K562 (cell line): ENCODE results near the gene MAPK4. TPM values are rescaled to one million over a fixed set of nuclear protein-coding genes. Genes with fewer than 3 reads are reported as not detected.

Experiments used
- ATAC-seq: fragments of 200-7000 bp; cut with Tn5 transposase; 3 replicates; pipeline ENCODE4 v1.9.1; 2020; ENCODE audit warnings: moderate library complexity
- BruUV-seq: library from RNA; stranded (reverse); fragments of 400-500 nt; replicated peaks from 2 replicates; lab custom pipeline; 2021; lab: Mats Ljungman, UMichigan
- CTCF ChIA-PET: fragments of 300-600 bp; formaldehyde crosslinking; extraction: SDS; loops from one replicate; lab custom pipeline; 2021; ENCODE audit warnings: low intra/inter-chr PET ratio; lab: Yijun Ruan, JAX
- POLR2A ChIA-PET: fragments of 300-600, 350-650 bp; sonication (Branson Sonifier 250); formaldehyde crosslinking; extraction: SDS; loops from one replicate; lab custom pipeline; 2021; ENCODE audit warnings: antibody characterized with exemption, inconsistent platforms; lab: Yijun Ruan, JAX
- DNase-seq, 4 experiments: peaks; one replicate each; pipeline versions ENCODE4 v3.0.0 to v3.0.0-alpha.2; 2011 to 2018; ENCODE audit warnings: low spot score in 3 of 4, mixed read lengths in 3 of 4; ENCODE audit errors: extremely low read depth in 1 of 4
- FAIRE-seq: peaks from 2 replicates; lab custom pipeline; 2011; peaks lifted over from hg19 to GRCh38; lab: Jason Lieb, UNC
- H2AFZ ChIP-seq: 2 replicates; pipeline ENCODE4 v1.6.0; 2011; ENCODE audit warnings: low read depth, low read length, control low read depth, inconsistent platforms
- H3K27ac ChIP-seq: fragments of 200-600 bp; 3 replicates; pipeline ENCODE4 v1.8.0; 2011; ENCODE audit warnings: low read depth, mild to moderate bottlenecking, control low read depth, inconsistent platforms, low read length, moderate library complexity, mixed read lengths; ENCODE audit errors: extremely low read depth
- H3K27me3 ChIP-seq, 2 experiments: fragments of 300-600 bp in 1 of 2; 2 replicates in 1 of 2; 3 replicates in 1 of 2; pipeline versions ENCODE4 v1.6.0 to v1.8.0; 2011; ENCODE audit warnings: inconsistent platforms in 2 of 2, low read length in 2 of 2, mild to moderate bottlenecking in 1 of 2, mixed read lengths in 1 of 2, moderate library complexity in 1 of 2; ENCODE audit not compliant: control insufficient read depth in 2 of 2, insufficient read depth in 2 of 2
- H3K36me3 ChIP-seq: fragments of 300-600 bp; 3 replicates; pipeline ENCODE4 v1.8.0; 2011; ENCODE audit warnings: mild to moderate bottlenecking, low read length, inconsistent platforms; ENCODE audit not compliant: control insufficient read depth, insufficient read depth
- H3K4me1 ChIP-seq, 2 experiments: fragments of 200-600 bp in 1 of 2; replicated peaks in 1 of 2; 2 replicates in 1 of 2; 3 replicates in 1 of 2; pipeline versions ENCODE4 v1.5.1 to v1.8.0; 2011; ENCODE audit warnings: inconsistent platforms in 2 of 2, low read length in 2 of 2, mild to moderate bottlenecking in 1 of 2, mixed read lengths in 1 of 2, moderate library complexity in 1 of 2; ENCODE audit not compliant: control insufficient read depth in 2 of 2, insufficient read depth in 2 of 2
- H3K4me2 ChIP-seq: 2 replicates; pipeline ENCODE4 v1.6.1; 2011; ENCODE audit warnings: low read length, control low read depth, inconsistent platforms, mixed read lengths; ENCODE audit not compliant: insufficient read depth
- H3K4me3 ChIP-seq: fragments of 200-600 bp; sonication (generic), shearing (Covaris generic); 2 replicates; pipeline ENCODE4 v1.5.1; 2016; ENCODE audit warnings: control low read depth, inconsistent platforms
- H3K79me2 ChIP-seq: fragments of 200-600 bp; 3 replicates; pipeline ENCODE4 v1.8.0; 2011; ENCODE audit warnings: low read length, inconsistent platforms; ENCODE audit not compliant: control insufficient read depth, insufficient read depth
- H3K9ac ChIP-seq, 2 experiments: 2 replicates each; pipeline versions ENCODE4 v1.6.0 to v1.6.1; 2011; ENCODE audit warnings: low read depth in 2 of 2, low read length in 2 of 2, control low read depth in 1 of 2, inconsistent platforms in 1 of 2, mild to moderate bottlenecking in 1 of 2, mixed read lengths in 1 of 2; ENCODE audit not compliant: insufficient read depth in 1 of 2
- H3K9me1 ChIP-seq: one replicate; pipeline ENCODE4 v1.6.0; 2011; ENCODE audit warnings: inconsistent platforms, mild to moderate bottlenecking, low read length, moderate library complexity; ENCODE audit not compliant: control insufficient read depth, insufficient read depth
- H3K9me3 ChIP-seq: replicated peaks from 2 replicates; pipeline ENCODE4 v1.5.1; 2011; ENCODE audit warnings: low read depth, low read length, inconsistent platforms; ENCODE audit not compliant: control insufficient read depth, insufficient read depth
- H4K20me1 ChIP-seq: replicated peaks from 2 replicates; pipeline ENCODE4 v1.6.1; 2011; ENCODE audit warnings: low read length, inconsistent platforms, mixed read lengths; ENCODE audit not compliant: control insufficient read depth, insufficient read depth
- ATF2 ChIP-seq: sonication (generic); formaldehyde crosslinking; IDR thresholded peaks from 2 replicates; pipeline ENCODE4 v1.8.1; 2022; ENCODE audit warnings: missing genetic modification reagents
- CBFB ChIP-seq: sonication (generic); formaldehyde crosslinking; IDR thresholded peaks from 2 replicates; pipeline ENCODE4 v1.4.0; 2020; ENCODE audit warnings: mild to moderate bottlenecking, missing genetic modification reagents
- HMBOX1 ChIP-seq: sonication (generic); IDR thresholded peaks from 2 replicates; pipeline ENCODE4 v1.6.1; 2016
- JUND ChIP-seq, 2 experiments: IDR thresholded peaks; 2 replicates in 1 of 2; 3 replicates in 1 of 2; pipeline ENCODE4 v1.6.1; 2011; ENCODE audit warnings: borderline replicate concordance in 2 of 2, low read depth in 2 of 2, low read length in 2 of 2, improper control_type of control experiment in 1 of 2, missing biosample characterization in 1 of 2, missing genetic modification characterization in 1 of 2, missing genetic modification reagents in 1 of 2
- MYBL2 ChIP-seq, 2 experiments: fragments of 450-650 bp in 1 of 2; sonication (generic) in 1 of 2; formaldehyde crosslinking in 1 of 2; IDR thresholded peaks; 2 replicates each; pipeline versions ENCODE4 v1.6.1 to v1.8.1; 2017 to 2022; ENCODE audit warnings: borderline replicate concordance in 1 of 2, inconsistent platforms in 1 of 2, low read depth in 1 of 2, mild to moderate bottlenecking in 1 of 2, missing genetic modification reagents in 1 of 2, moderate library complexity in 1 of 2
- SETDB1 ChIP-seq: IDR thresholded peaks from one replicate; pipeline ENCODE4 v1.6.1; 2012; ENCODE audit warnings: low read length, control low read depth, inconsistent platforms
- SRSF7 ChIP-seq: fragments of 200-400 bp; formaldehyde crosslinking; optimal IDR thresholded peaks from 2 replicates; pipeline ENCODE3; 2017; ENCODE audit warnings: mild to moderate bottlenecking, low read depth, low read length
- YY1 ChIP-seq, 3 experiments: IDR thresholded peaks; 2 replicates each; pipeline ENCODE4 v1.6.1; 2011; ENCODE audit warnings: low read length in 2 of 3, mild to moderate bottlenecking in 2 of 3, moderate library complexity in 2 of 3, borderline replicate concordance in 1 of 3, control low read depth in 1 of 3, low read depth in 1 of 3; ENCODE audit not compliant: insufficient read depth in 3 of 3, insufficient replicate concordance in 2 of 3, control insufficient read depth in 1 of 3, insufficient read length in 1 of 3; ENCODE audit errors: extremely low read depth in 1 of 3
- ZNF217 ChIP-seq: sonication (generic); formaldehyde crosslinking; IDR thresholded peaks from 2 replicates; pipeline ENCODE4 v1.8.0; 2022; ENCODE audit warnings: mild to moderate bottlenecking, missing genetic modification reagents
- ZNF589 ChIP-seq: fragments of 200-800 bp; sonication (Bioruptor generic); IDR thresholded peaks from 2 replicates; pipeline ENCODE4 v1.6.1; 2016; ENCODE audit warnings: low read depth, missing genetic modification characterization, missing compliant biosample characterization
- WGBS: fragments of 100-300 bp; shearing (Covaris generic); methylation state at CpG from one replicate; pipeline ENCODE4 v1.1.6; 2016; ENCODE audit warnings: low coverage, mixed read lengths; ENCODE audit not compliant: insufficient coverage; ENCODE audit errors: missing lambda C conversion rate; 5-methylcytosine and 5-hydroxymethylcytosine counted together
- in situ Hi-C: fragments of 300-500 bp; cut with MboI; formaldehyde crosslinking; loops from 4 replicates; pipeline ENCODE4 v1.15.0; 2018; ENCODE audit warnings: inconsistent platforms, mixed read lengths
- intact Hi-C: fragments of 100-400 bp; cut with micrococcal nuclease; formaldehyde crosslinking; loops from 2 replicates; pipeline ENCODE4 v1.14.2; 2022
- polyA plus RNA-seq, 8 experiments: library from polyadenylated mRNA; depleted of rRNA in 4 of 8; stranded (reverse) in 5 of 8; unstranded in 3 of 8; fragments of >200 nt; fragmentation: Nextera tagmentation in 2 of 8; fragmentation: Illumina TruSeq in 1 of 8; extraction: Ambion mirVana in 2 of 8; extraction: Trizol in 1 of 8; gene quantifications; 2 replicates each; pipeline versions ENCODE4 v1.2.1 to v1.2.3, GENCODE V29; 2011 to 2014; ENCODE audit warnings: inconsistent platforms in 1 of 8, missing spikeins in 1 of 8
- total RNA-seq, 7 experiments: library from RNA; depleted of rRNA in 6 of 7; stranded (reverse); fragments of >200 nt in 6 of 7; fragmentation: Illumina TruSeq in 2 of 7; extraction: Trizol in 2 of 7; gene quantifications; 2 replicates each; pipeline versions ENCODE4 v1.2.1 to v1.2.3, GENCODE V29; 2011 to 2021; ENCODE audit warnings: low replicate concordance in 1 of 7
- TF ChIP-seq, protein P1 (sequence below), 2 experiments: fragments of 250-450 bp in 1 of 2; fragments of 450-650 bp in 1 of 2; sonication (Bioruptor Pico) in 1 of 2; IDR thresholded peaks; 2 replicates each; pipeline versions ENCODE4 v1.6.1 to v1.8.0; 2016 to 2021; ENCODE audit warnings: mild to moderate bottlenecking in 2 of 2, moderate library complexity in 2 of 2, missing compliant biosample characterization in 1 of 2, missing genetic modification characterization in 1 of 2

The MAPK4 gene
- total and polyA plus RNA-seq, 9 of the 15 experiments (the other 6 are each of a cell fraction or from before 2014, with no cell fraction given) = not detected

DNA sequence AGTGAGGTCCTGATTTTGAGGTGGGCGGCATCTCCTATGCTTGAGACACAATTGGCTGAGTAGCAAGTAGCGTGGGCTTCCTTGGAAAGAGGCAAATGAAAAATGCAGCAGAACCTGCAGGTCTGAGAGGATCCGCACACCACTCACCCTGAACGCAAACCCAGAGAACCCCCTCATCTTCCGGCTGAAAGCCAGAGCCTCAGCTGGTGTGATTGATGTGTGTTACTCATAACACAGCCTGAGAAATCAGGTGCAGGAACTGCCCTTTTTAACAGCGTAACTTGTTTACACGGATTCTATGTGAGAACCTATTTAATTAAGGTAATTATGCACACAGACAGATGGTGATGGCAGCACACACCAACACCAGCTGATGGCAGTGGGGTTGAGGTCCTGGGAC lies 136.5 kb downstream of the MAPK4 start:
- Histone ChIP-seq H3K9me3 (no peaks in the 10 kb centered on the region), H3K27me3 (peaks cover 0 to 10% of the 10 kb centered on the region in 2 experiments; a peak in 2 of 5 replicates), H3K4me2 (no peak overlapping the region), H3K9ac (no peak overlapping the region), H4K20me1 (no peaks in the 10 kb centered on the region), H3K79me2 (no peaks in the 10 kb centered on the region), H3K27ac (no peak overlapping the region), H3K9me1 (no peaks in the 10 kb centered on the region), H3K4me1 (no peaks in the 10 kb centered on the region), H3K4me3 (no peak overlapping the region), H3K36me3 (no peaks in the 10 kb centered on the region), H2AFZ (no peak overlapping the region)
- no peak for DNase-seq
- no peak for ATAC-seq
- in situ Hi-C loops (no loop called here), intact Hi-C loops (no loop called here)
- no TSS peak for BruUV-seq
- no peak for TF ChIP-seq JUND (IDR thresholded peaks at IDR 0.05; ENCODE audit: borderline replicate concordance, low read depth, low read length)
- TF ChIP-seq JUND (tag; IDR thresholded peaks at IDR 0.05; ENCODE audit: borderline replicate concordance, low read depth, low read length) = no peak
- no peak for TF ChIP-seq ZNF217
- no peak for TF ChIP-seq SETDB1
- TF ChIP-seq ATF2 (CRISPR knock-in tag) = no peak
- TF ChIP-seq YY1 (IDR thresholded peaks at IDR 0.05; ENCODE audit: borderline replicate concordance in 1 of 3, control insufficient read depth in 1 of 3, extremely low read depth in 1 of 3, insufficient read depth in 3 of 3, insufficient read length in 1 of 3, insufficient replicate concordance in 2 of 3, low read depth in 1 of 3, low read length in 2 of 3) = no peak
- no peak for TF ChIP-seq SRSF7
- TF ChIP-seq CBFB = no peak
- no peak for TF ChIP-seq ZNF589 (CRISPR knock-in tag)
- TF ChIP-seq, protein P1, sequence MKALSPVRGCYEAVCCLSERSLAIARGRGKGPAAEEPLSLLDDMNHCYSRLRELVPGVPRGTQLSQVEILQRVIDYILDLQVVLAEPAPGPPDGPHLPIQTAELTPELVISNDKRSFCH (CRISPR knock-in tag; IDR thresholded peaks at IDR 0.05) = no peak
- TF ChIP-seq, protein P1 (tag; IDR thresholded peaks at IDR 0.05) = no peak
- TF ChIP-seq MYBL2 (IDR thresholded peaks at IDR 0.05; ENCODE audit: low read depth) = no peak
- no peak for TF ChIP-seq MYBL2 (CRISPR knock-in tag; IDR thresholded peaks at IDR 0.05; ENCODE audit: borderline replicate concordance)
- TF ChIP-seq HMBOX1 = no peak
- ChIA-PET CTCF (no interaction called here), POLR2A (no interaction called here)
- 0% methylated on average over 6 of the region's 7 CpGs for WGBS
- FAIRE-seq = no peak
